HG03565 (cell line): Measurements from ENCODE around the gene PSMC3IP.
A peak's percentile ranks its signal among the peaks of the same experiment; 100 is the strongest.
"Not testable (repeated sequence)": the region's sequence is repeated elsewhere in the genome, so short reads cannot be mapped to it uniquely, and the experiment has no call there.

ENCODE experiments used
- ATAC-seq: cut with Tn5 transposase; IDR thresholded peaks from one replicate; pipeline ENCODE4 v1.9.1; 2021; ENCODE audit warnings: mild to moderate bottlenecking, moderate library complexity; ENCODE audit not compliant: unreplicated experiment

PSMC3IP gene, protein sequence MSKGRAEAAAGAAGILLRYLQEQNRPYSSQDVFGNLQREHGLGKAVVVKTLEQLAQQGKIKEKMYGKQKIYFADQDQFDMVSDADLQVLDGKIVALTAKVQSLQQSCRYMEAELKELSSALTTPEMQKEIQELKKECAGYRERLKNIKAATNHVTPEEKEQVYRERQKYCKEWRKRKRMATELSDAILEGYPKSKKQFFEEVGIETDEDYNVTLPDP

DNA sequence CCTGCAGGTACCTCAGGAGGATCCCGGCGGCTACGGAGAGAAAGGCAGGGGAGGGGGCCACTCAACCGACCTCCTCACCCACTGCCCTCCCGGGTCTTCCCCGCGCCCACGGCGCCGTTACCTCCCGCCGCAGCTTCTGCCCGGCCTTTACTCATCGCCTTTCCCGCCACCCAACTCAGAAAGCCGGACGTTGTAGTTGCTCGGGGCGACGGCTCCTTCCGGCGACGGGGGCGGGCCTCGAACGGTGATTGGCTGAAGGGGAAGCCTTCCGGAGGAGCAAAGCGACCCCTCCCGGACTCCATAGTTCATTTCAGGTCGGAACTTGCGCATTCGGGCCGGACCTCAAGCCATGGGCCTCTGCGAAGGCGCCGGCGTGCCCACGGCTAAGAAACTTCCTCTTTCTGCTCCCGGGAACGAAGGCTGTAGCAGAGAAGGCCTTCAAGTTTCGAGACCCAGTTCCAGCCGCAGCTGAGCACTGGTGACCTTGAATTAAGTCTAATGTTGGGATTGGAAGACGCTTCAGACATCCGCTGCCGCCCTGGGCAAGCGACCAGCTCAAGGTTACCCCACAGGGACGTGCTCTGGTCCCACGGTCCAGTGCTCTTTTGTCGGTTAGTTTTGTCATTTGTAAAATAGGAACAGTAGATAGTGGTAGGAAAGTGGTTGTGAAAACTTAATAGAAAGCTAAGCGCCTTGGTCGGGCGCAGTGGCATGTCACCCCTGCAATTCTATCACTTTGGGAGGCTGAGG, at the start of gene PSMC3IP:
Gene PSMC3IP, minus strand, starts transcription at position 198 of the 750 bp plus-strand sequence. Its CDS starts 43 bp downstream, at position 155.
- ATAC-seq, result peak; percentile 60

GRCh38 chr17:42623732-42624596, 46.4 kb upstream of the PSMC3IP start:
- ATAC-seq, result no peak

DNA sequence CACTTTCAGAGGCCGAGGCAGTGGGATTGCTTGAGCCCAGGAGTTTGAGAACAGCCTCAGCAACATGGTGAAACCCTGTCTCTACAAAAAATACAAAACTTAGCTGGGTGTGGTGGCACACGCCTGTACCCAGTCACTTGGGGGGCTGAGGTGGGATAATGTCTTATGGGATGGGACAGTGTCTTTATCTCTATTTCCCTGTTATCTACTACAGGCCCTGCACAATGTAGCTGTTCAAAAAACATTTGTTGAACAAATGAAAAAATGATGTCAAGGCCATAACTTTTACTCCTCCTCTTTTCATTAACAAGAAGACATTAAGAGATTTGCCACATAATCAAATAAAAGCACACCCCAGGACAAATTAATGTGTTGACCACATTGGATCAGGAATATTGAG, 45.7 kb upstream of the PSMC3IP start:
- ATAC-seq, result no peak

- ATAC-seq, result not testable (repeated sequence)
These were observed 44.5 kb upstream of the PSMC3IP start for GRCh38 chr17:42621987-42622386.

DNA sequence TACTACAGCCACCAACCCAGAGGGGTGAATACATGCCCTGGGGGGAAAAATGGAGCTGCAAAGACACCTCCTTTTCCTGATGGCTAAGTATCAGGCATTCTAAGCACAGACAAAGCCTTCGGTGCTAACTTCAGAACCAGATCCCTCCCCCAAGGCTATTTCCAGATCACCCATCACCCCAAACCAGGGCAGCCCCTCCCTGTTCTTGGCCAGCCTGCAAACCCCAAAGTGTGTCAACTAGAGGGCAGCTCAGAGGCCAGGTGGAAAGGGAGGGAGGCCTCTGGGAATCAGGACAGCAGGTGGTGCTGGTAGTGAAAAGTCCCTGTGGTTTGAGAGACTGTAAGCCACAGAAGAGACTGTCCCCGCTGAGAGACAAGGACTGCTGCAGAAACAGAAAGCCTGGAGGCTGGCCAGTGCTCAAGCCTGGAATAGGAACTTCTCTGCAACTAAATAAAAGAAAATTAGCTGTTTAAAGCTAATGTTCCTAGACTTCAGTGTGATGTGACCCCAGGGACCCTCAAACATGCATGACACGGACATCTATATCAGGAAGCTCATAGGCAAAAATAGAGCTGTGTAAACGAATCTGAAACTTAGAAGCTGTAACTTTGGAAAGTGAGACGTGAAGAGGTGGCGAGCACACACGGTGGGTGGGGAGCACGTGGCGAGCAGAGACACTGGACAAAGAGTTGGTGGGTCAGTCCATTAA, 41.1 kb upstream of the PSMC3IP start:
- peak; percentile 45 for ATAC-seq

GRCh38 chr17:42617956-42618431, 40.5 kb upstream of the PSMC3IP start:
- ATAC-seq, result peak; percentile 10

DNA sequence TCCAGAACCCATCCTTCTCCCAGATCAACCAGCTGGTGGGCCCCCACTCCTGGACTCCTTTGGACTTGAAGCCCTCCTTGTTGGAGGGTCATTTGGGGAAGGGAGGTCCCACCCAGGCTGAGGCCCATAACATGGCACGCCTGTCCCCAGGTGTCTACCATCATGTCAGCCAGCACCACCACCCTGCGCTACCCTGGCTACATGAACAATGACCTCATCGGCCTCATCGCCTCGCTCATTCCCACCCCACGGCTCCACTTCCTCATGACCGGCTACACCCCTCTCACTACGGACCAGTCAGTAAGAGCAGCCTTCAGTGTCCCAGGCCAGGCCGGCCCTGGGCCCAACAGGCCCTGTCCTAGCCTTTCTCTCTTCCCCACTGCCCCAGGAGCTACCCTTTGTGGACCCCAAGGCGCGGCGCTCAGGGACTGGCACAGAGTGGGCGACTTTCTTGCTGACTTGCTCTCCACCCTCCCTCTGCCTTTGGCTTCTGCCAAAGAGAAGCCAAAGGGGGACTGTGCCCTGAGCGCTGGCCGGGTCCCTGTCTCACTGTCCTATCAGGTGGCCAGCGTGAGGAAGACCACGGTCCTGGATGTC, 36.3 kb upstream of the PSMC3IP start:
- ATAC-seq, result no peak

DNA sequence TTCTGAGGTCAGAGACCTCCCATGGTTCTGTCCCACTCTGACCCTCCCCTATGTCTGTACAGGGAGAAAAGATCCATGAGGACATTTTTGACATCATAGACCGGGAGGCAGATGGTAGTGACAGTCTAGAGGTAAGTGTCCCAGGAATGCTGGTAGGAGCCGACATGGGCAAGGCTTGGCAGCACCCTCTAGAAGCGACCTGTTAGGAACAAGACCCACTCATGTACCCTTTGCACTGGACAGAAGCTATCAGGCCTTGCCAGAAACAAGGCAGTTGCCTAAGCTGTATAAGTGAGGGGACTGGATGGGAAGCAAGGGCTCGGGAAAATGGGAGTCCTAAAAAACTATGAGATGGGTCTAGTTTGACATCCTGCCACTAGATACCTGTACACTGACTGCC, 34.5 kb upstream of the PSMC3IP start:
- no peak for ATAC-seq

DNA sequence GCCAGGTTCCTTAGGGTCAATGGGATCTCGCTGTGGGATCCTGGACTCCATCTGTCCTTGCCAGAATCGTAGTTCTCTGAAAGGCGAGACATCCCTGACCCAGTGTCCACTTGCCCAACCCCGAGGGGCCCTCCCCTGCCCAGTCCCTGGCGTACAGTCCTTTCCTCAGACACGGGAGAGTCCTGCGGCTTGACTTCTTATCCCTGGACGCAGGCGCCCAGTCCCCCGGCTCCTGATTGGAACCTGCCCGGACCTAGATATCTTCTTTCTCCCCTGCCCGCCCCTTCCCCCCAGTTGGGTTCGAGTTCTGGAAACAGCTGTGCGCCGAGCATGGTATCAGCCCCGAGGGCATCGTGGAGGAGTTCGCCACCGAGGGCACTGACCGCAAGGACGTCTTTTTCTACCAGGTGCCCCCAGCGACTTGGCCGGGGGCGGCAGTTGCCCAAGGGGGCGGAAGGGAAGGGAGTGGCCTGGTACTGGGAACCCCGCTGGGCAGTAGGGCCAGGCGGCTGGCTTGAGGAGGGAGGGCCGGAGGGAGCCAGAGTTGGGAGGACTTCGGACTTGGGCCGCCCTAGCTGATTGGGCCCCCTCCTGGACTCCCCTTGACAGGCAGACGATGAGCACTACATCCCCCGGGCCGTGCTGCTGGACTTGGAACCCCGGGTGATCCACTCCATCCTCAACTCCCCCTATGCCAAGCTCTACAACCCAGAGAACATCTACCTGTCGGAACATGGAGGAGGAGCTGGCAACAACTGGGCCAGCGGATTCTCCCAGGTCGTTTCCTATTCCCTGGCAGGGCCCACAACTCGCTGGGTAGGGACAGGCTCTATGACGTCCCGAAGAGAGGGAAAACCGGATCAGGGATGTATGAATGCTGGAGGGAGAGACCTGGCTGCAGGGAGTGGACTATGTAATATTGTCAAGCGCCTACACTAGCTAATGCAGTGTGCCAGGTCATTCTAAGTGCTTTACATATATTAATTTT, 32.6 kb upstream of the PSMC3IP start:
- not testable (repeated sequence) for ATAC-seq

- ATAC-seq, result peak; percentile 83
These were observed 31.8 kb upstream of the PSMC3IP start, which contains the start of the genes RETREG3 and TUBG1 for GRCh38 chr17:42609182-42609813. TSS of gene RETREG3 (minus strand) at chr17:42609374. CDS start at chr17:42609324, 50 bp downstream. TSS of gene TUBG1 (plus strand) at chr17:42609683. CDS start at chr17:42609738, 55 bp downstream.

- peak; percentile 24 for ATAC-seq
These were observed 31.0 kb upstream of the PSMC3IP start for GRCh38 chr17:42608305-42609181.

DNA sequence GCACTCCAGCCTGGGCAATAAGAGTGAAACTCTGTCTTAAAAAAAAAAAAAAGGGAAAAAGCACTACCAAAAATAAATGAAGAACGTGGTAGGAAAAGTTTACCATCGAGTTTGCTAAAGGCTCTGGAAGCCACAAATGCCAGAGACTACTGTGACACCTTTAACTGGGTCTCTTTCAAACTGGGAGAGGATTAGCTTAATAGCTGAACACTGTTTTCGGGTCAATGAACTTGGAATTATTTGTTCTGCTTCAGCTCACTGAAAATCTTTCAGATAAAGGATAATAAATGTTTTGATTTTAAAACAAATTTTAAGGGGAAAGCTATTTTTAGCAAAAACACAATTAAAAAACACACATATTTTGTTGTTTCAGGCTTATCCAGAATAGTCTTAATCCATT, 30.2 kb upstream of the PSMC3IP start:
- ATAC-seq, result no peak

- ATAC-seq, result no peak
These were observed 25.8 kb upstream of the PSMC3IP start for GRCh38 chr17:42603318-42603717.

GRCh38 chr17:42598905-42599304, 21.4 kb upstream of the PSMC3IP start:
- no peak for ATAC-seq

DNA sequence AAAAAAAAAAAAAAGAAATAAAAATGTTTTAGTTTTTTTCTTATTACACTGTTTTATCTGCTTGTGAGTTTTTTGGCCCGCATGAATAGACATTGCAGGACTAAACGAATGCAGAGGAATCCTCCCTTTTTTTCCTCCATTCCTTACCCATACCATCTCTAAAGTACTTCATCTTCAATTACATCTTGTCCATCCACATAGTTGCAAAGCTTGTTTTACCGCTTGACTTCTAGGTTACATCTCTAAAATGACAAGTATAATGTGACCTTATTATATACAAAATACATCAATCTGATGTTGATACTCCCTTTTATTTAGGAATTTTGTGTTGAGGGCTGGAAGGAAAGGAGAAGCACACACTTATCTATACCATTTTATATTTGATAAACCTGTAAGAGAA, 18.9 kb upstream of the PSMC3IP start:
- ATAC-seq, result no peak

GRCh38 chr17:42591411-42591810, 13.9 kb upstream of the PSMC3IP start:
- ATAC-seq, result no peak

DNA sequence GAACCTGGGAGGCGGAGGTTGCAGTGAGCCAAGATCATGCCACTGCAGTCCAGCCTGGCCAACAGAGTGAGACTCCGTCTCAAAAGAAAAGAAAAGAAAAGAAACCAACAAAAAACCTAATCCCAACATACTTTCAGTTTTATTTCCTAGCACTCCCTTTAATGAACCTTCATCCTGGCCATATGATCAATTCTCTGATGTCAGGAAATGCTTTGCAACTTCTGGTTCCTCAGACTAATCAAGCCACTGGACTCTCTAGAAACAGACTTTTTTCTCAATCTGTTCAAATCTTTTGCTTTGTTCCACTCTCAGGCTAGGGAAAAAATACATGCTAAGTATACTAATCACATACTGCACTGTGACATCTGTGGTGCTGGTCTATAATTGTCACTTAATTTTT, 13.4 kb upstream of the PSMC3IP start:
- ATAC-seq, result no peak
